ENCODE results near the gene PUS3.

DNA sequence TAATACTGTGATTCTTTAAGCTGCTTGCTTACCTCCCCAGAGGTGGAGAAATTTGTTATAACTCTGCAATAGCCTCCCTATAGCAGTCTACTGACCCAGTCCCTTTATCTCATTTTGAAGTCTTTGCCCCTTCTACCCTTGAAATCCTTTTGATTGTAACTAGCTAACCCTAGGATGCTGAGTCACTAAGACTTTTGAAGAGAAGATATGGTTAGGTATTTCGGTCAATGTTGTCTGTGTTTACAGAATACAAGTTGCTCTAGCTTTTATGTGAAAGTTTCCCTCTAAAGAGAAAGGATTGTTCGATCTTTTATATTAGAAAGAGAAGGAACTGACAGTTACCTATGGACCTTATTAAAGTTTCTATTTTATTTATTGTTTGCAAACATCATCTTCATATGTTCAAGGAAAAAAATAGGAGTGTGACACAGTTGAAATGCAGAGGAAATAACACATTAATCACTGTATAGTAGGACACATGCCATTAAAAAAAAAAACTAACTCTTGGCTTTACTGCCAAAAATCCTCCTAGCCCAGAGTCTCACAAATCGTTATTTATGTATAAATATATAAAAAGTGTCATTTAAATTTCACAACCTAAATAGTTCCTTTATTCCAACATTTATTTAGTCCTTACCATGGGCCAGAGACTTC, 12.4 kb downstream of the PUS3 start:
- no peak for TF ChIP-seq POLR2A (IDR thresholded peaks at IDR 0.05)
- TF ChIP-seq, protein P1, sequence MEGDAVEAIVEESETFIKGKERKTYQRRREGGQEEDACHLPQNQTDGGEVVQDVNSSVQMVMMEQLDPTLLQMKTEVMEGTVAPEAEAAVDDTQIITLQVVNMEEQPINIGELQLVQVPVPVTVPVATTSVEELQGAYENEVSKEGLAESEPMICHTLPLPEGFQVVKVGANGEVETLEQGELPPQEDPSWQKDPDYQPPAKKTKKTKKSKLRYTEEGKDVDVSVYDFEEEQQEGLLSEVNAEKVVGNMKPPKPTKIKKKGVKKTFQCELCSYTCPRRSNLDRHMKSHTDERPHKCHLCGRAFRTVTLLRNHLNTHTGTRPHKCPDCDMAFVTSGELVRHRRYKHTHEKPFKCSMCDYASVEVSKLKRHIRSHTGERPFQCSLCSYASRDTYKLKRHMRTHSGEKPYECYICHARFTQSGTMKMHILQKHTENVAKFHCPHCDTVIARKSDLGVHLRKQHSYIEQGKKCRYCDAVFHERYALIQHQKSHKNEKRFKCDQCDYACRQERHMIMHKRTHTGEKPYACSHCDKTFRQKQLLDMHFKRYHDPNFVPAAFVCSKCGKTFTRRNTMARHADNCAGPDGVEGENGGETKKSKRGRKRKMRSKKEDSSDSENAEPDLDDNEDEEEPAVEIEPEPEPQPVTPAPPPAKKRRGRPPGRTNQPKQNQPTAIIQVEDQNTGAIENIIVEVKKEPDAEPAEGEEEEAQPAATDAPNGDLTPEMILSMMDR (IDR thresholded peaks at IDR 0.05), result no peak
- no peak for TF ChIP-seq POLR2AphosphoS5 (IDR thresholded peaks at IDR 0.05)
- no peak for TF ChIP-seq EP300 (IDR thresholded peaks at IDR 0.05)
